Measurements from ENCODE around the gene CHRNA3. TPM values are rescaled to one million over a fixed set of nuclear protein-coding genes. Genes with fewer than 3 reads are reported as not detected.
A peak's percentile ranks its signal among the peaks of the same experiment; 100 is the strongest.

Gene CHRNA3
- polyA plus RNA-seq, 1 donor from 2014 or later: 2.4 TPM

DNA sequence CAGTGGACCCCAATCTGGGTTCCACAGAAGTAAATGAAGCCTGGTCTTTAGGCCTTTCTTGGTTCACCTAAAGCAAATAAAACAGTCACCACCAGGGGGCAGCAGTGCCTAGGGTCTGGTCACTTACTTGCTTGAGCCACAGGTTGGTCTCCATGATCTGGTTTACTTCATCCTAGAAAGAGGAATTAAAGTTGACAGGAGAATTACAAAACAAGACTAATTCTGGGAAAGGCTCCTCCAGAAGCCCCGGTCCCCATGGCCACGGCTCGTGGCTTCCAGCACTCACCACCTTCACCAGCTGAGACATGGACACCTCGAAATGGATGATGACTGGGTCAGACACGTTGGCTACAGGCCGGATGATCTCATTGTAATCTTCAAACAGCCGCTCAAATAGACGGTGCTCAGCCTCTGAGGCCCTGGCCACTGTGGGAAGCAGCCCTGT, 2.3 kb downstream of the CHRNA3 start:
- no peaks in the 10 kb centered on the region for H4K20me1 ChIP-seq (ENCODE audit: insufficient read depth)
- no peaks in the 10 kb centered on the region for H3K9me3 ChIP-seq (ENCODE audit: low read length)
- no peak overlapping the region for H3K4me2 ChIP-seq (ENCODE audit: low read length)
- H3K9me2 ChIP-seq (ENCODE audit: insufficient read depth, low read length): no peaks in the 10 kb centered on the region
- TF ChIP-seq POLR2AphosphoS5 (IDR thresholded peaks at IDR 0.05) (no peak), REST (IDR thresholded peaks at IDR 0.05; ENCODE audit: borderline replicate concordance) (no peak), EZH2 (IDR thresholded peaks at IDR 0.05; ENCODE audit: borderline replicate concordance, insufficient read depth, low read length, poor library complexity, severe bottlenecking) (no peak), MXI1 (conservative IDR thresholded peaks at IDR 0.05; ENCODE audit: poor library complexity, severe bottlenecking) (no peak), EP300 (conservative IDR thresholded peaks at IDR 0.05; ENCODE audit: poor library complexity, severe bottlenecking) (no peak), RAD21 (conservative IDR thresholded peaks at IDR 0.05) (peak; percentile 83), SMC3 (conservative IDR thresholded peaks at IDR 0.05; ENCODE audit: poor library complexity) (peak; percentile 88), TAF1 (IDR thresholded peaks at IDR 0.05; ENCODE audit: low read depth) (no peak)
- TF ChIP-seq, protein P1, sequence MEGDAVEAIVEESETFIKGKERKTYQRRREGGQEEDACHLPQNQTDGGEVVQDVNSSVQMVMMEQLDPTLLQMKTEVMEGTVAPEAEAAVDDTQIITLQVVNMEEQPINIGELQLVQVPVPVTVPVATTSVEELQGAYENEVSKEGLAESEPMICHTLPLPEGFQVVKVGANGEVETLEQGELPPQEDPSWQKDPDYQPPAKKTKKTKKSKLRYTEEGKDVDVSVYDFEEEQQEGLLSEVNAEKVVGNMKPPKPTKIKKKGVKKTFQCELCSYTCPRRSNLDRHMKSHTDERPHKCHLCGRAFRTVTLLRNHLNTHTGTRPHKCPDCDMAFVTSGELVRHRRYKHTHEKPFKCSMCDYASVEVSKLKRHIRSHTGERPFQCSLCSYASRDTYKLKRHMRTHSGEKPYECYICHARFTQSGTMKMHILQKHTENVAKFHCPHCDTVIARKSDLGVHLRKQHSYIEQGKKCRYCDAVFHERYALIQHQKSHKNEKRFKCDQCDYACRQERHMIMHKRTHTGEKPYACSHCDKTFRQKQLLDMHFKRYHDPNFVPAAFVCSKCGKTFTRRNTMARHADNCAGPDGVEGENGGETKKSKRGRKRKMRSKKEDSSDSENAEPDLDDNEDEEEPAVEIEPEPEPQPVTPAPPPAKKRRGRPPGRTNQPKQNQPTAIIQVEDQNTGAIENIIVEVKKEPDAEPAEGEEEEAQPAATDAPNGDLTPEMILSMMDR (IDR thresholded peaks at IDR 0.05; ENCODE audit: poor library complexity, severe bottlenecking): peak; percentile 89
- H3K9ac ChIP-seq (ENCODE audit: low read length): no peak overlapping the region
- no peak overlapping the region for H3K27ac ChIP-seq (ENCODE audit: low read length)
- no peaks in the 10 kb centered on the region for H3K79me2 ChIP-seq (replicated peaks; ENCODE audit: insufficient read depth, low read length)
- H3K4me3 ChIP-seq (ENCODE audit: low read length): no peak overlapping the region
- no peaks in the 10 kb centered on the region for H3F3A ChIP-seq (ENCODE audit: insufficient read depth, low read length, poor library complexity, severe bottlenecking)
- no peaks in the 10 kb centered on the region for H3K36me3 ChIP-seq (ENCODE audit: insufficient read depth, low read length)
- H3K27me3 ChIP-seq (ENCODE audit: insufficient read depth, low read depth, low read length): peaks cover 42% of the 10 kb centered on the region
- no peak overlapping the region for H2AFZ ChIP-seq (ENCODE audit: low read depth, low read length)

DNA sequence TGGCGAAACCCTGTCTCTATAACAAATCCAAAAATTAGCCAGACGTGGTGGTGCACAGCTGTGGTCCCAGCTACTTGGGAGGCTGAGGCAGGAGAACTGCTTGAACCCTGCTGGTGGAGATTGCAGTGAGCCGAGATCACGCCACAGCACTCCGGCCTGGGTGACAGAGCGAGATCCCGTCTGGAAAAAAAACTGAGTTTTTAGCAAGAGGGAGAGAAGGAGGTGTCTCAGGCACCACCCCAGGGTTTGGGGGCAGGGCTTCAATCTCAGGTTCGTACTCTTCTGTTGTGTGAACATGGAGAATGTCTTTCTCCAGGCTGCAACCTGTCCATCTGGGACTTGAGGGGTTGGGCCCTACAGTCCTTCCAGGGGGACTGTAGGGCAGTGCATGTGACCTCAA, 2.7 kb downstream of the CHRNA3 start:
- Histone ChIP-seq H4K20me1 (ENCODE audit: insufficient read depth) (no peaks in the 10 kb centered on the region), H2AFZ (ENCODE audit: low read depth, low read length) (no peak overlapping the region)
- TF ChIP-seq TAF1 (IDR thresholded peaks at IDR 0.05; ENCODE audit: low read depth): no peak
- no peak for TF ChIP-seq EP300 (conservative IDR thresholded peaks at IDR 0.05; ENCODE audit: poor library complexity, severe bottlenecking)
- no peak for TF ChIP-seq REST (IDR thresholded peaks at IDR 0.05; ENCODE audit: borderline replicate concordance)
- no peak for TF ChIP-seq MXI1 (conservative IDR thresholded peaks at IDR 0.05; ENCODE audit: poor library complexity, severe bottlenecking)
- TF ChIP-seq RAD21 (conservative IDR thresholded peaks at IDR 0.05): no peak
- TF ChIP-seq POLR2AphosphoS5 (IDR thresholded peaks at IDR 0.05): no peak
- TF ChIP-seq EZH2 (IDR thresholded peaks at IDR 0.05; ENCODE audit: borderline replicate concordance, insufficient read depth, low read length, poor library complexity, severe bottlenecking): no peak
- no peak for TF ChIP-seq SMC3 (conservative IDR thresholded peaks at IDR 0.05; ENCODE audit: poor library complexity)
- TF ChIP-seq, protein P1 (IDR thresholded peaks at IDR 0.05; ENCODE audit: poor library complexity, severe bottlenecking): no peak

More for the DNA sequence above, 2.7 kb downstream of the CHRNA3 start:
- Histone ChIP-seq H3K4me3 (ENCODE audit: low read length) (no peak overlapping the region), H3K4me2 (ENCODE audit: low read length) (no peak overlapping the region), H3K9me3 (ENCODE audit: low read length) (no peaks in the 10 kb centered on the region), H3K9ac (ENCODE audit: low read length) (no peak overlapping the region), H3K27me3 (ENCODE audit: insufficient read depth, low read depth, low read length) (peaks cover 42% of the 10 kb centered on the region), H3K36me3 (ENCODE audit: insufficient read depth, low read length) (no peaks in the 10 kb centered on the region), H3K9me2 (ENCODE audit: insufficient read depth, low read length) (no peaks in the 10 kb centered on the region), H3K79me2 (replicated peaks; ENCODE audit: insufficient read depth, low read length) (no peaks in the 10 kb centered on the region), H3K27ac (ENCODE audit: low read length) (no peak overlapping the region), H3F3A (ENCODE audit: insufficient read depth, low read length, poor library complexity, severe bottlenecking) (no peaks in the 10 kb centered on the region)
